HepG2 (cell line): ENCODE measurements around the gene HAUS5. TPM values are rescaled to one million over a fixed set of nuclear protein-coding genes. Genes with fewer than 3 reads are reported as not detected.
A peak's percentile ranks its signal among the peaks of the same experiment; 100 is the strongest.

Source experiments
- AKNA ChIP-seq: sonication (generic); formaldehyde crosslinking; IDR thresholded peaks from 2 replicates; pipeline ENCODE4 v1.4.0; 2020; ENCODE audit warnings: missing genetic modification reagents, borderline replicate concordance
- ARID5B ChIP-seq: IDR thresholded peaks from 2 replicates; pipeline ENCODE4 v1.4.0; 2020; ENCODE audit warnings: mild to moderate bottlenecking, missing genetic modification reagents
- JUNB ChIP-seq: sonication (generic); formaldehyde crosslinking; IDR thresholded peaks from 2 replicates; pipeline ENCODE4 v1.8.0; 2022; ENCODE audit warnings: missing genetic modification reagents, mild to moderate bottlenecking, borderline replicate concordance
- MXD3 ChIP-seq: IDR thresholded peaks from 2 replicates; pipeline ENCODE4 v1.6.1; 2016; ENCODE audit warnings: mild to moderate bottlenecking, missing biosample characterization, missing genetic modification reagents
- NFIB ChIP-seq: sonication (generic); formaldehyde crosslinking; IDR thresholded peaks from 2 replicates; pipeline ENCODE4 v1.9.0; 2021; ENCODE audit warnings: missing genetic modification reagents, mild to moderate bottlenecking, borderline replicate concordance
- NR1H2 ChIP-seq: sonication (generic); formaldehyde crosslinking; IDR thresholded peaks from 2 replicates; pipeline ENCODE4 v1.8.1; 2022; ENCODE audit warnings: low read depth, missing genetic modification reagents, borderline replicate concordance
- PCBP1 ChIP-seq: fragments of 200-400 bp; formaldehyde crosslinking; IDR thresholded peaks from 2 replicates; pipeline ENCODE4 v1.6.1; 2017; ENCODE audit warnings: mild to moderate bottlenecking, low read depth, low read length, borderline replicate concordance
- PHF21A ChIP-seq: sonication (generic); formaldehyde crosslinking; IDR thresholded peaks from 2 replicates; pipeline ENCODE4 v1.5.0; 2020; ENCODE audit warnings: mild to moderate bottlenecking, missing genetic modification reagents
- RBM22 ChIP-seq: fragments of 200-400 bp; formaldehyde crosslinking; optimal IDR thresholded peaks from 2 replicates; pipeline ENCODE3; 2017; ENCODE audit warnings: mild to moderate bottlenecking, low read length, moderate library complexity
- ZMYM2 ChIP-seq: sonication (generic); formaldehyde crosslinking; IDR thresholded peaks from 2 replicates; pipeline ENCODE4 v1.8.0; 2022; ENCODE audit warnings: mild to moderate bottlenecking, missing genetic modification reagents
- ZNF207 ChIP-seq: fragments of 450-650 bp; IDR thresholded peaks from 2 replicates; pipeline ENCODE4 v1.6.1; 2016; ENCODE audit warnings: antibody characterized with exemption, borderline replicate concordance
- ZNF431 ChIP-seq: sonication (generic); formaldehyde crosslinking; IDR thresholded peaks from 2 replicates; pipeline ENCODE4 v1.9.0; 2022; ENCODE audit warnings: missing genetic modification reagents, low read depth, mild to moderate bottlenecking, borderline replicate concordance
- ZNF580 ChIP-seq: IDR thresholded peaks from 2 replicates; pipeline ENCODE4 v1.6.1; 2016; ENCODE audit warnings: low read depth, borderline replicate concordance
- ZNF597 ChIP-seq: sonication (generic); formaldehyde crosslinking; IDR thresholded peaks from 2 replicates; pipeline ENCODE4 v1.5.0; 2020; ENCODE audit warnings: missing genetic modification reagents
- ZNF639 ChIP-seq: conservative IDR thresholded peaks from 2 replicates; pipeline ENCODE4 v1.6.1; 2018; ENCODE audit warnings: missing genetic modification reagents
- polyA plus RNA-seq, 8 experiments: library from polyadenylated mRNA; depleted of rRNA in 3 of 8; stranded (reverse) in 7 of 8; unstranded in 1 of 8; fragments of >200 nt; fragmentation: Illumina TruSeq in 4 of 8; extraction: Trizol in 4 of 8; gene quantifications; 2 replicates each; pipeline versions ENCODE4 v1.2.1 to v1.2.3, GENCODE V29; 2011 to 2016; ENCODE audit warnings: low read depth in 4 of 8, missing spikeins in 1 of 8, mixed read lengths in 1 of 8; ENCODE audit not compliant: insufficient read depth in 1 of 8
- total RNA-seq, 5 experiments: library from RNA; depleted of rRNA; stranded (reverse); fragments of >200 nt; fragmentation: Illumina TruSeq; extraction: Trizol; gene quantifications; 2 replicates each; pipeline ENCODE4 v1.2.3, GENCODE V29; 2016; ENCODE audit warnings: low read depth in 1 of 5

Gene HAUS5
- total and polyA plus RNA-seq, 2 of the 13 experiments (the other 11 are each of a cell fraction or from before 2014, with no cell fraction given), result 10.3 to 17.7 TPM

GRCh38 chr19:35643255-35644205, 31.0 kb downstream of the HAUS5 start (continued):
- TF ChIP-seq AKNA (CRISPR knock-in tag) (no peak), MXD3 (peak; percentile 58), ZNF580 (peak; percentile 82; the same call in 1 of the 2 replicates), ZNF597 (CRISPR knock-in tag) (no peak), ZNF207 (no peak), JUNB (peak; percentile 38; the same call in 1 of the 2 replicates), ZNF639 (CRISPR knock-in tag) (peak; percentile 70), ZNF431 (CRISPR knock-in tag) (peak; percentile 51; the same call in 1 of the 2 replicates), NR1H2 (CRISPR knock-in tag) (peak; percentile 74; the same call in 1 of the 2 replicates), ARID5B (CRISPR knock-in tag) (peak; percentile 49), PCBP1 (0 out of 2 replicates have a peak, but pooled peaks have one; percentile 82), ZMYM2 (CRISPR knock-in tag) (0 out of 2 replicates have a peak, but pooled peaks have one; percentile 28), PHF21A (peak; percentile 81), RBM22 (no peak), NFIB (CRISPR knock-in tag) (no peak)
